ENCODE results near the gene C5AR1.

DNA sequence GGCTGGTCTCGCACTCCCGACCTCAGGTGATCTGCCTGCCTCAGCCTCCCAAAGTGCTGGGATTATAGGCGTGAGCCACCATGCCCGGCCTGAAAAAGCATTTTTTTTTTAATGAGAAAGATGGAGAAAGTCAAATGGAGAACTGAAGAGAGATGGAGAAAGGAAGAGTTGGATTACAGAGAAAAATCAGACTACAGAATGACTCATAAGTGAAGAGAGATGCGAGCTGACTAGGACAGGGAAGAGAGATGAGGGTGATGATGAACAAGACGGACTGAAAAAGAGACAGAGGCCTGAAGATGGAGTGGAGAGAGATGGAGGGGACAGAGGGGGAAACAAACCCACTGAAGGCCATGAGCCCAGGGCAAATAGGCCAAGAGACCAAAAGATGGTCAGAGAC lies 41.0 kb downstream of the C5AR1 start:
- TF ChIP-seq FOXM1 (IDR thresholded peaks at IDR 0.05; ENCODE audit: low read depth) (no peak), FOXM1 (CRISPR knock-in tag; IDR thresholded peaks at IDR 0.05; ENCODE audit: low read depth) (no peak), FOXJ3 (CRISPR knock-in tag; IDR thresholded peaks at IDR 0.05) (no peak), ZSCAN32 (CRISPR knock-in tag; IDR thresholded peaks at IDR 0.05) (no peak), PURB (CRISPR knock-in tag; IDR thresholded peaks at IDR 0.05; ENCODE audit: low read depth) (no peak), KLF16 (IDR thresholded peaks at IDR 0.05) (no peak)

Measured in K562 (cell line).